OCI-LY7 (cell line): ENCODE results near the gene CELSR3. TPM values are rescaled to one million over a fixed set of nuclear protein-coding genes. Genes with fewer than 3 reads are reported as not detected.

Experiments used
- BruUV-seq: library from RNA; stranded (reverse); fragments of 400-500 nt; replicated peaks from 2 replicates; lab custom pipeline; 2021; lab: Mats Ljungman, UMichigan
- CTCF ChIA-PET: fragments of 300-600 bp; sonication (Branson Sonifier 250); formaldehyde crosslinking; loops from one replicate; lab custom pipeline; 2022; ENCODE audit warnings: antibody characterized with exemption; ENCODE audit not compliant: unreplicated experiment; lab: Charles Lee
- POLR2A ChIA-PET: fragments of 300-600 bp; sonication (Branson Sonifier 250); formaldehyde crosslinking; loops from one replicate; lab custom pipeline; 2022; ENCODE audit warnings: antibody characterized with exemption; lab: Charles Lee
- DNase-seq: peaks from one replicate; pipeline ENCODE4 v3.0.0-alpha.2; 2015; ENCODE audit warnings: low spot score
- H2AFZ ChIP-seq: fragments of 200-600 bp; sonication (generic), shearing (Covaris generic); 2 replicates; pipeline ENCODE4 v1.6.1; 2014; ENCODE audit warnings: mild to moderate bottlenecking, antibody characterized with exemption, low read length, moderate library complexity
- H3K27ac ChIP-seq: fragments of 200-600 bp; sonication (generic); 2 replicates; pipeline ENCODE4 v1.5.1; 2014; ENCODE audit warnings: mixed run types, low read depth, mild to moderate bottlenecking, moderate library complexity, low read length, inconsistent platforms; ENCODE audit not compliant: poor library complexity, severe bottlenecking
- H3K36me3 ChIP-seq: fragments of 200-600 bp; sonication (generic); 2 replicates; pipeline ENCODE4 v1.6.1; 2014; ENCODE audit warnings: mild to moderate bottlenecking, antibody characterized with exemption, low read length, moderate library complexity, mixed read lengths; ENCODE audit not compliant: insufficient read depth
- H3K4me1 ChIP-seq: fragments of 200-600 bp; sonication (generic); 2 replicates; pipeline ENCODE4 v1.5.1; 2014; ENCODE audit warnings: mild to moderate bottlenecking, low read length; ENCODE audit not compliant: insufficient read depth, poor library complexity, severe bottlenecking
- H3K4me2 ChIP-seq: fragments of 200-600 bp; sonication (generic); 2 replicates; pipeline ENCODE4 v1.6.1; 2014; ENCODE audit warnings: mild to moderate bottlenecking, low read length
- H3K4me3 ChIP-seq: fragments of 200-600 bp; sonication (generic); 2 replicates; pipeline ENCODE4 v1.5.1; 2014; ENCODE audit warnings: mild to moderate bottlenecking, low read depth, low read length; ENCODE audit not compliant: poor library complexity, severe bottlenecking
- H3K79me2 ChIP-seq: fragments of 200-600 bp; sonication (generic); 2 replicates; pipeline ENCODE4 v1.6.1; 2016; ENCODE audit warnings: low read depth, mild to moderate bottlenecking, low read length, moderate library complexity, mixed read lengths; ENCODE audit not compliant: insufficient read depth
- H3K9me2 ChIP-seq: fragments of 200-600 bp; sonication (generic); 2 replicates; pipeline ENCODE4 v1.6.1; 2016; ENCODE audit warnings: mild to moderate bottlenecking, low read length, mixed read lengths; ENCODE audit not compliant: insufficient read depth
- H3K9me3 ChIP-seq: fragments of 200-600 bp; sonication (generic); 2 replicates; pipeline ENCODE4 v1.6.1; 2014; ENCODE audit warnings: mild to moderate bottlenecking, mixed run types, low read length, mixed read lengths
- H4K20me1 ChIP-seq: fragments of 200-600 bp; sonication (generic); 2 replicates; pipeline ENCODE4 v1.6.1; 2014; ENCODE audit warnings: mild to moderate bottlenecking, antibody characterized with exemption, low read length, moderate library complexity, mixed read lengths; ENCODE audit not compliant: insufficient read depth
- CTCF ChIP-seq: fragments of 200-600 bp; sonication (generic); conservative IDR thresholded peaks from 2 replicates; pipeline ENCODE4 v1.5.1; 2014; ENCODE audit warnings: mild to moderate bottlenecking, antibody characterized with exemption, low read length, moderate library complexity, mixed read lengths
- EZH2phosphoT487 ChIP-seq: fragments of 200-600 bp; sonication (generic); IDR thresholded peaks from 2 replicates; pipeline ENCODE4 v1.6.1; 2018; ENCODE audit warnings: low read depth, borderline replicate concordance, mild to moderate bottlenecking, mixed run types, antibody characterized with exemption, low read length, moderate library complexity, mixed read lengths
- intact Hi-C: fragments of 100-400 bp; cut with micrococcal nuclease; formaldehyde crosslinking; loops from one replicate; pipeline ENCODE4 v1.10.0; 2022; ENCODE audit not compliant: unreplicated experiment
- total RNA-seq, 2 experiments: library from RNA; depleted of rRNA in 1 of 2; stranded (reverse); fragments of >200 nt in 1 of 2; shearing (Covaris generic) in 1 of 2; gene quantifications; 2 replicates each; pipeline ENCODE4 v1.2.3, GENCODE V29; 2014 to 2022

CELSR3 gene
- total RNA-seq, 2 experiments from 2014 or later: 3.0 to 9.1 TPM

GRCh38 chr3:48688032-48688736 lies 25.5 kb upstream of the CELSR3 start:
- no peaks in the 10 kb centered on the region for H3K9me2 ChIP-seq
- intact Hi-C loops: no loop called here
- no peak overlapping the region for H2AFZ ChIP-seq
- no peak overlapping the region for H3K4me3 ChIP-seq
- no peaks in the 10 kb centered on the region for H4K20me1 ChIP-seq
- peaks cover 32% of the 10 kb centered on the region for H3K4me1 ChIP-seq
- ChIA-PET CTCF (interaction anchor here (0.6 kb wide), 2 partner anchors 63 to 177 kb away, joined by 3 read pairs; no protein-coding TSS in a partner anchor), POLR2A (no interaction called here)
- BruUV-seq: no TSS peak
- H3K4me2 ChIP-seq: no peak overlapping the region
- no peak for DNase-seq
- peaks cover 59% of the 10 kb centered on the region for H3K36me3 ChIP-seq
- no peak overlapping the region for H3K27ac ChIP-seq
- TF ChIP-seq EZH2phosphoT487 (no peak), CTCF (no peak)
- H3K9me3 ChIP-seq: no peaks in the 10 kb centered on the region
- peaks cover 7% of the 10 kb centered on the region; the same call in 1 of the 2 replicates for H3K79me2 ChIP-seq

- no peak for TF ChIP-seq EZH2phosphoT487
- no peak for TF ChIP-seq CTCF
- H4K20me1 ChIP-seq: no peaks in the 10 kb centered on the region
- no peak for DNase-seq
- H3K9me2 ChIP-seq: no peaks in the 10 kb centered on the region
- H3K79me2 ChIP-seq: peaks cover 7% of the 10 kb centered on the region; the same call in 1 of the 2 replicates
- H3K27ac ChIP-seq: peak overlapping the region; percentile 42
- no peak overlapping the region for H2AFZ ChIP-seq
- H3K4me1 ChIP-seq: peaks cover 33% of the 10 kb centered on the region
- no peaks in the 10 kb centered on the region for H3K9me3 ChIP-seq
- BruUV-seq: no TSS peak
- POLR2A ChIA-PET: no interaction called here
- CTCF ChIA-PET: no interaction called here
- H3K4me3 ChIP-seq: no peak overlapping the region
- intact Hi-C loops: no loop called here
- H3K36me3 ChIP-seq: peaks cover 50% of the 10 kb centered on the region
- no peak overlapping the region for H3K4me2 ChIP-seq
These were observed 24.6 kb upstream of the CELSR3 start for GRCh38 chr3:48687220-48687678.
